SK-N-SH treated with all-trans-retinoic acid at 6 μM for 48 hours (cell line): Measurements from ENCODE around the gene CFAP70.

Experiments
- BACH2 ChIP-seq: fragments of 250-450 bp; sonication (Bioruptor Pico); IDR thresholded peaks from 2 replicates; pipeline ENCODE4 v1.9.0; 2021; ENCODE audit warnings: mild to moderate bottlenecking, borderline replicate concordance
- CSDC2 ChIP-seq: fragments of 250-450 bp; sonication (Bioruptor Pico); IDR thresholded peaks from 2 replicates; pipeline ENCODE4 v1.5.0; 2020; ENCODE audit warnings: mild to moderate bottlenecking, moderate library complexity
- ESRRG ChIP-seq: fragments of 250-450 bp; sonication (Bioruptor Pico); IDR thresholded peaks from 2 replicates; pipeline ENCODE4 v1.6.1; 2021; ENCODE audit warnings: mild to moderate bottlenecking
- GLIS3 ChIP-seq: fragments of 250-450 bp; sonication (Bioruptor Pico); IDR thresholded peaks from 2 replicates; pipeline ENCODE4 v1.5.0; 2020; ENCODE audit warnings: mild to moderate bottlenecking, moderate library complexity
- ISL1 ChIP-seq: fragments of 250-450 bp; sonication (Bioruptor Pico); IDR thresholded peaks from 2 replicates; pipeline ENCODE4 v2.1.2; 2022; ENCODE audit warnings: mild to moderate bottlenecking, moderate library complexity
- SNAI2 ChIP-seq: fragments of 250-450 bp; sonication (Bioruptor Pico); IDR thresholded peaks from 2 replicates; pipeline ENCODE4 v1.5.0; 2020; ENCODE audit warnings: mild to moderate bottlenecking, moderate library complexity
- ZC3H10 ChIP-seq: fragments of 250-450 bp; sonication (Bioruptor Pico); IDR thresholded peaks from 2 replicates; pipeline ENCODE4 v1.5.1; 2021; ENCODE audit warnings: mild to moderate bottlenecking, moderate library complexity
- ZFP3 ChIP-seq: fragments of 250-450 bp; sonication (Bioruptor Pico); IDR thresholded peaks from 2 replicates; pipeline ENCODE4 v1.5.0; 2020; ENCODE audit warnings: mild to moderate bottlenecking, moderate library complexity
- ZNF565 ChIP-seq: fragments of 450-650 bp; formaldehyde crosslinking; conservative IDR thresholded peaks from 2 replicates; pipeline ENCODE4 v1.5.0; 2020; ENCODE audit warnings: low read depth, mild to moderate bottlenecking, moderate library complexity
- TF ChIP-seq, protein P1 (sequence below): fragments of 250-450 bp; sonication (Bioruptor Pico); IDR thresholded peaks from 2 replicates; pipeline ENCODE4 v1.5.0; 2020; ENCODE audit warnings: mild to moderate bottlenecking, moderate library complexity
- TF ChIP-seq, protein P2 (sequence below): fragments of 250-450 bp; sonication (Bioruptor Pico); IDR thresholded peaks from 2 replicates; pipeline ENCODE4 v1.5.1; 2020; ENCODE audit warnings: low read depth, mild to moderate bottlenecking, moderate library complexity

DNA sequence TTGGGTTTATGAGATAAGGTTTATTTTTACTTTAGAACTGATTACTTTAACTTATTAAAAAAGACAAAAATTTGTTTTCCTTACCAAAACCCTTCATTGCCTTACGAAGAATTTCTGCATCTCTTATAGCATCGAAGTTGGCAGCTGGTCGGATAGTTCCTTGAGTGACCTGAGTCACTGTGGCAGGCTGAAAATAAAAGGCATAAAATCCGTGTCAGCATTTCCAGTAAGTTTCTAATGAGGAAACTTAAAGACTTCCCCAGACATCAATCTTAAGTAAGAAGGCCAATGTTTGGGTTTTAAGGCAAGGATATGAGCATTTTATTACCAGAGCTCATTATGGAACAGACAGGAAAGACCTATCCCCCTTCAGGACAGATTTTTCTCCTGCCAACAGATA is 29.6 kb upstream of the CFAP70 start:
- TF ChIP-seq ZNF565 (CRISPR knock-in tag) (no peak), ZFP3 (CRISPR knock-in tag) (no peak), SNAI2 (CRISPR knock-in tag) (no peak), CSDC2 (CRISPR knock-in tag) (no peak), ZC3H10 (no peak), ESRRG (no peak), ISL1 (no peak), GLIS3 (no peak), BACH2 (CRISPR knock-in tag) (no peak)
- TF ChIP-seq, protein P1, sequence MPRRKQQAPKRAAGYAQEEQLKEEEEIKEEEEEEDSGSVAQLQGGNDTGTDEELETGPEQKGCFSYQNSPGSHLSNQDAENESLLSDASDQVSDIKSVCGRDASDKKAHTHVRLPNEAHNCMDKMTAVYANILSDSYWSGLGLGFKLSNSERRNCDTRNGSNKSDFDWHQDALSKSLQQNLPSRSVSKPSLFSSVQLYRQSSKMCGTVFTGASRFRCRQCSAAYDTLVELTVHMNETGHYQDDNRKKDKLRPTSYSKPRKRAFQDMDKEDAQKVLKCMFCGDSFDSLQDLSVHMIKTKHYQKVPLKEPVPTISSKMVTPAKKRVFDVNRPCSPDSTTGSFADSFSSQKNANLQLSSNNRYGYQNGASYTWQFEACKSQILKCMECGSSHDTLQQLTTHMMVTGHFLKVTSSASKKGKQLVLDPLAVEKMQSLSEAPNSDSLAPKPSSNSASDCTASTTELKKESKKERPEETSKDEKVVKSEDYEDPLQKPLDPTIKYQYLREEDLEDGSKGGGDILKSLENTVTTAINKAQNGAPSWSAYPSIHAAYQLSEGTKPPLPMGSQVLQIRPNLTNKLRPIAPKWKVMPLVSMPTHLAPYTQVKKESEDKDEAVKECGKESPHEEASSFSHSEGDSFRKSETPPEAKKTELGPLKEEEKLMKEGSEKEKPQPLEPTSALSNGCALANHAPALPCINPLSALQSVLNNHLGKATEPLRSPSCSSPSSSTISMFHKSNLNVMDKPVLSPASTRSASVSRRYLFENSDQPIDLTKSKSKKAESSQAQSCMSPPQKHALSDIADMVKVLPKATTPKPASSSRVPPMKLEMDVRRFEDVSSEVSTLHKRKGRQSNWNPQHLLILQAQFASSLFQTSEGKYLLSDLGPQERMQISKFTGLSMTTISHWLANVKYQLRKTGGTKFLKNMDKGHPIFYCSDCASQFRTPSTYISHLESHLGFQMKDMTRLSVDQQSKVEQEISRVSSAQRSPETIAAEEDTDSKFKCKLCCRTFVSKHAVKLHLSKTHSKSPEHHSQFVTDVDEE (CRISPR knock-in tag), result no peak
- TF ChIP-seq, protein P2, sequence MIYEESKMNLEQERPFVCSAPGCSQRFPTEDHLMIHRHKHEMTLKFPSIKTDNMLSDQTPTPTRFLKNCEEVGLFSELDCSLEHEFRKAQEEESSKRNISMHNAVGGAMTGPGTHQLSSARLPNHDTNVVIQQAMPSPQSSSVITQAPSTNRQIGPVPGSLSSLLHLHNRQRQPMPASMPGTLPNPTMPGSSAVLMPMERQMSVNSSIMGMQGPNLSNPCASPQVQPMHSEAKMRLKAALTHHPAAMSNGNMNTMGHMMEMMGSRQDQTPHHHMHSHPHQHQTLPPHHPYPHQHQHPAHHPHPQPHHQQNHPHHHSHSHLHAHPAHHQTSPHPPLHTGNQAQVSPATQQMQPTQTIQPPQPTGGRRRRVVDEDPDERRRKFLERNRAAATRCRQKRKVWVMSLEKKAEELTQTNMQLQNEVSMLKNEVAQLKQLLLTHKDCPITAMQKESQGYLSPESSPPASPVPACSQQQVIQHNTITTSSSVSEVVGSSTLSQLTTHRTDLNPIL (CRISPR knock-in tag), result no peak
